GM19023 (cell line): ENCODE results near the gene TECPR1.

ENCODE experiments used
- ATAC-seq: cut with Tn5 transposase; IDR thresholded peaks from one replicate; pipeline ENCODE4 v1.9.1; 2021; ENCODE audit warnings: mild to moderate bottlenecking, moderate library complexity; ENCODE audit not compliant: unreplicated experiment

TECPR1 gene

DNA sequence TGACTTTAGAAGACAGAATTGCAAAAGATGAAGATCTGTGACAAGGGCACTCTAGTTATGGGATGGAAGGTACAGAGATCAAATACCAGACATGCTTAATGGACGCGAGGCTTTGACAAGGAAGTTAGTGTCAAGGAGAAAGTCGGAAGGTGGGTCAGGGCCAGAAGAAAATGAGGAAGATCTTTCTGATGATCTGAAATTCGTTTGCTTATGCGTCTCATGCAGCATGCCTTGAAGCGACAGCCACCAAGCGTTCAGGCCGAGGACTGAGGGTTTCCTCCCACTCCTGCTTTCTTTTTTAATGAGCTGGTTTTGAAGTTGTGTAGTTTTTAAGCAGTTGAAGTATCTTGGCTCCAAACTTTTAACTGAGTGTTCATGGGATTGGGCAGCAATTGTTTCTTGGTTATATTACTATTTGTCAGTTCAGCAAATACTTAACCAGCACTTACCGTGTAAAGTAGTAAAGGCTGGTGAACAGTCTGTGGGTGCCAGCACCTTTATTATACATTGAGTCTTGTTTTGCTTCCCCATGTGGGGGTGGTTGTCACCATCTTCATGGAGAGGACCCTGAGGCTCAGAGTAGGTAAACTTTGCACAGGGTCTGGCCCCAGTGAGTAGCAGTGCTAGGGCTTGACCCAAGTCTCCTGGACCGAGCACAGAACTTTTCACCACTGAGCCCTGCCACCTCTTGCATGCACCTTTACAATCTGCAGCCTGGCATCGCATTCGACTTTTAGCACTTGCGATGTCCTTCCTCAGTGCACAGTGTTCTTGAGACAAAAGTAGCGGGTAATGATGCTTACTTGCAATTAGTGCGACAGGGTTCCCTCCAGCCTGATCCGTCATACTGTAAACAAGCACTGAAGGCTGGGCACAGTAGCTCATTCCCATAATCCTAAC lies 55.1 kb downstream of the TECPR1 start:
- ATAC-seq = no peak

DNA sequence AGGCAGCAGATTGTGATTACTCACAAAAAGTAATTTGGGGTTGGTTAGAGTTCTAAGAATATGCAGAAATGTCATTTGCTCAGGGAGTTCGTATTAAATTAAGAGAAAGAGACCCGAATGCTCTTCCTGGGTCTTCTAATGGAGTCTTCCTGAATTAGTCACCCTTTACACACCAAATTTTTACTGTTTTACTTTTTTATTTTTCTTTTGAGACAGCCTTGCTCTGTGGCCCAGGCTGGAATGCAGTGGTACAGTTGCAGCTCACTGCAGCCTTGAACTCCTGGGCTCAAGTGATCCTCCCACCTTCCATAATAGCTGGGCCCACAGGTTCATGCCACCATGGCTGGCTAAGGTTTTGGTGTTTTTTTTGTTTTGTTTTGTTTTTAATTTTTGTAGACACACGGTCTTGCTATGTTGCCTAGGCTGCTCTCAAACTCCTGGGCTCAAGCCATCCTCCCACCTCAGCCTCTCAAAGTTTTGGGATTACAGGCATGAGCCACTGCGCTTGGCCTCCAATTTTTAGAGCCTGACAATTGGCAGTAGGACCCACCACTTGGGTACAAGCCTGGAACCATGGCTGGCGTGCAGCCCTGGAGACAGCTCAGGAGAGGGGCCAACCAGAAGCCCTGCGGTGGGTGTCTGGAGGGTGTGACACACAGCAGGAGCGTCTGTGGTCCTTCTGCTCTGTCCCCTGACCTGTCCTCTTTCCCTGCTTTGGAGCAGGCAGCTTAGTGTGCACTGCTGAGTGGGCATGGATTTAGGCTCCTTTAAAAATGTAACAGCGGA lies 57.2 kb downstream of the TECPR1 start:
- no peak for ATAC-seq

DNA sequence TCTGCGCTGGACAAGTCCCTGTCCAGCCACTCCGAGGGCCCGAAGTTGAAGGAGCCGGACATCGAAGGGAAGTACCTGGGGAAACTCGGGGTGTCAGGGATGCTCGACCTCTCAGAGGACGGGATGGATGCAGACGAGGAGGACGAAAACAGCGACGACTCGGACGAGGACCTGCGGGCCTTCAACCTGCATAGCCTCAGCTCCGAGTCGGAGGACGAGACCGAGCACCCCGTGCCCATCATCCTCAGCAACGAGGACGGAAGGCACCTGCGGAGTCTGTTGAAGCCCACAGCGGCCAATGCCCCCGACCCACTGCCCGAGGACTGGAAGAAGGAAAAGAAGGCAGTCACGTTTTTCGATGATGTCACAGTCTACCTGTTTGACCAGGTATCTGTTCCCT lies 57.8 kb downstream of the TECPR1 start:
- no peak for ATAC-seq

DNA sequence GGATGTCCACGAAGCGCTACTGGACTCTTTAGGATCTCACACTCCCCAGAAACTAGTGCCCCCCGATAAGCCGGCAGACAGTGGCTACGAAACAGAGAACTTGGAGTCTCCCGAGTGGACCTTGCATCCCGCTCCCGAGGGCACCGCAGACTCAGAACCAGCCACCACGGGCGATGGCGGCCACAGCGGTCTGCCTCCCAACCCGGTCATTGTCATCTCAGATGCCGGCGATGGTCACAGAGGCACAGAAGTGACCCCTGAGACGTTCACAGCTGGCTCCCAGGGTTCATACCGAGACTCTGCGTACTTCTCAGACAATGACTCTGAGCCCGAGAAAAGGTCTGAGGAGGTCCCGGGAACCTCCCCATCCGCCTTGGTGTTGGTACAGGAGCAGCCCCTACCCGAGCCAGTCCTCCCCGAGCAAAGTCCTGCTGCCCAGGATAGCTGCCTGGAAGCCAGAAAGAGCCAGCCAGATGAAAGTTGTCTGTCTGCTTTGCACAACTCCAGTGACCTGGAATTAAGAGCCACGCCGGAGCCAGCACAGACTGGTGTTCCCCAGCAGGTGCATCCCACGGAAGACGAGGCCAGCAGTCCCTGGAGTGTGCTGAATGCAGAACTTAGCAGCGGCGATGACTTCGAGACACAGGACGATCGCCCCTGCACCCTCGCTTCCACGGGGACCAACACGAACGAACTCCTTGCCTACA lies 58.4 kb downstream of the TECPR1 start:
- ATAC-seq = no peak

DNA sequence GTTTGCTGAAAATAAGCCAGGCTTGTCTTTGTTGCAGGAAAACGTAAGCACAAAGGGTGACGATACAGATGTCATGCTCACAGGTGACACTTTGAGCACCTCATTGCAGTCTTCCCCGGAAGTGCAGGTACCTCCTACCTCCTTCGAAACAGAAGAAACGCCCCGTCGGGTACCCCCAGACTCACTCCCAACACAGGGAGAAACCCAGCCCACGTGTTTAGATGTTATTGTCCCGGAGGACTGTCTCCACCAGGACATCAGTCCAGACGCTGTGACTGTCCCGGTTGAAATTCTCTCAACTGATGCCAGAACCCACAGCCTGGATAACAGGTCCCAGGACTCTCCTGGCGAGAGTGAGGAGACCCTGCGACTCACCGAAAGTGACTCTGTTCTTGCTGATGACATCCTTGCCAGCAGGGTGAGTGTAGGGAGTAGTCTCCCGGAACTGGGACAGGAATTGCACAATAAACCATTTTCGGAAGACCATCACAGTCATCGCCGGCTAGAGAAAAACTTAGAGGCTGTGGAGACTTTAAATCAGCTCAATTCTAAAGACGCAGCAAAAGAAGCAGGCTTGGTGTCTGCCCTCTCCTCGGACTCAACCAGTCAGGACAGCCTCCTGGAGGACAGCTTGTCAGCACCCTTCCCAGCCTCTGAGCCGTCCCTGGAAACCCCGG lies 59.1 kb downstream of the TECPR1 start:
- ATAC-seq = no peak

DNA sequence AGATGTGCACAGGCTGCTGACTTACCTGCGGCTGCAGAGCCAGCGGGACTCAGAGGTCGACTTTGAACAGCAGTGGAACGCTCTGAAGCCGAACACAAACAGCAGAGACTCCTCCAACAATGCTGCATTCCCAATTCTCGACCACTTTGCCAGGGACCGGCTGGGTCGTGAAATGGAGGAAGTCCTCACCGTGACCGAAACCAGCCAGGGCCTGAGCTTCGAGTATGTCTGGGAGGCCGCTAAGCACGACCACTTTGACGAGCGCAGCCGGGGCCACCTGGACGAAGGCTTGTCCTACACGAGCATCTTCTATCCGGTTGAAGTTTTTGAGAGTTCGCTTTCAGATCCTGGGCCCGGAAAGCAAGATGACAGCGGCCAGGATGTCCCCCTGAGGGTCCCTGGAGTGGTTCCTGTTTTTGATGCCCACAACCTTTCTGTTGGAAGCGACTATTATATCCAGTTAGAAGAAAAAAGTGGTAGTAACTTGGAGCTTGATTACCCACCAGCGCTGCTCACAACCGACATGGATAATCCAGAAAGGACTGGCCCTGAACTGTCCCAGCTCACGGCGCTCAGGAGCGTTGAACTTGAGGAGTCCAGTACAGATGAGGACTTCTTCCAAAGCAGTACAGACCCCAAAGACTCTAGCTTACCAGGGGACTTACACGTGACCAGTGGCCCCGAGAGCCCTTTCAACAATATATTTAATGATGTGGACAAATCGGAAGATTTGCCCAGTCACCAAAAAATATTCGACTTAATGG lies 60.2 kb downstream of the TECPR1 start:
- no peak for ATAC-seq

DNA sequence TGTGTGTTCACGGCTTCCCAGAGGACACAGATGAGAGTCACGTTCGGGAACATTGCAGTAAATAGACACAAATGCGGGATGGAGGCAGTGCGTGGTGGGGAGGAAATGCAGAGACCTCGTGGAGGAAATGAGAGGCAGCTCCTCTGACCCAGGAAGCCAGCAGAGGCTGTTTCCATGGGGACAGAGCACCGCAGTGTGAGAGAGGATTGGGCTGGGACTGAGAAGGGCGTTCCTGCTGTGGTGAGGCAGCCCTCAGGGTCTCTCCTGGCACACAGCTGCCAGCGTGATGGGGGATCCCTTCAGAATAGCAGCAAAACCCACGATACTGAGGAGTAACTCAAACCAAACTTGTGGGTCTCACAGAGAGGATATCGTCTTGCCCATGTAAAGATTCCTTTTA lies 62.5 kb downstream of the TECPR1 start:
- no peak for ATAC-seq

DNA sequence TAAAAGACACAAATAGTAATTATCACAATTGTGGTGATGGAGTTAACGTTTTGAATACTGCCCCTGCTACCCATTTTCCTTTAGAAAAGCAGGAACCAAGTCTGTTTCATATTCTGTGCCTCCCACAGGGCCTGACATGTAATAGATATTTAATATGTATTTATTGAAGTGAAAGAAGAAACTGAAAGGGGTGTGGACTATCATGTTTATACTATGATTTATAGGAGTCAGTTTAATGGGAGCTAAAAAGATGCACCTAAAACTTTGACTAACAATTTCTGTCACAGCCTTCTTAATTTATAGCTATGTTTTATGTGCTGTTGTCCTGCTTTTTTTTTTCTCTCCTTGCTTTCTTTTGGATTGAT lies 64.9 kb downstream of the TECPR1 start:
- ATAC-seq = no peak

DNA sequence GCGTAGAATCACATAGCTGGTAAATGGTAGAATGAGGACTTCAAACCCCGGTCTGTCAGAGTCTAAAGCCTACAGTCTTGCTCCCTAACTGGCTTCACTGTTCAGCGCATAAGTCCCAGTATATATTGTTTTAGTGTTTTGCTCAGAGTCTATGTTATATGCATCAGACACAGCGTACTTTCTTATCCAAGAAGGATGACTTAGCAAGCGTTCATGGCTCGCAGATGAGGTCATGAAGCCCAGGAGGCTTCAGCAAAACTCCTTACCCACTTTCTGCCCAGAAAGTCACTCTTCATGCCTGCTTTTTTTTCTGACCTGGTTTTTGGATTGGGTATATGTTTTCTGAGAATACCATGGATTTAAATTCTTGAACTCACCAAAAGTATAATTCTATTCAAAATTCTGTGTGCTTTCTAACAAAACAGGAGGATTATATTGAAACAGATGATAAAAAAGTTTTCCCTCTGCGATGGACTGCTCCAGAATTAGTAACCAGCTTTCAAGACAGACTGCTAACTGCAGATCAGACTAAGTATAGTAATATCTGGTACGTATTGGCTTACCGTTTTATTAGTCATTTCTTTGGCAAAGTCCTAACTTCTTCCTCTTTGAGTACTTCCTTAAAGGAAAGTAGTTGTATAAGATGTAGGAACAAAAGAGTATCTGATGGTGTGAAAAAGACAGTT lies 65.4 kb downstream of the TECPR1 start:
- no peak for ATAC-seq

DNA sequence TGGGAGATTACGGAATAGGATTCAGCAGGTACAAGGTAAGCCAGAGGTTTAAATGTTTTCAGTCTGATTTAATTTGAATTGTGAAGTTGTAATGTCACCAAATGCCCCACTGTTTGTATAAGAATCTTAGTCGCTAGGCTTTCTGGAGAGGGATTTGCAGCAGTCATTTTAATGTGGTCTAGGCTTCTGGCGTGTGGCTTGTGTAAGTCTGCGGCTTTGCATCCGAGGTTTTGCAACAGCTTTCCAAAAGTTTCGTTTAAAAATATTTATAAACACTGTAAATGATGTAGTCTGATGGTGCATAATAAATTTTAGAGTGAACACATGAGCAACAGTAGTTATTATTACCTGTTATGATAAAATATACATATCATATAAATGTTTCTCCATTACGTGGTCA lies 66.9 kb downstream of the TECPR1 start:
- ATAC-seq = no peak

DNA sequence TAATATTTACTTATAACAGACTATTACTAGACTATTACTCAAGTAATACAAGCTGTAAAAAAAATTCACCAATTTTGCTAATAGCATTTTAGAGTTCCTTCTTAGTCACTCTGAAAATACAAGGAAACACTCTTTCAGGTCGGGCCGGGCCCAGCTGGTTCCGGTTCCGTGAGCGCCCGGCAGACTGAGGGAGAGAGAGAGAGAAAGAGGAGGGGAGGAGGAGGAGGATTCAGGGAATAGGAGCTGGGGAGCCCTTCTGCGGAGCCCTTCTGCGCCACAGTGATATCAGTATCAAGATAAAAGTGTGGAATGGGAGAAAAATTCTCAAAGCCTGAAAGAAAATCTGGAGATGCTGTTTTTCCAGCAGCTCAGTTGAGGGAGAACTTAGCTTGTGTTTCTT lies 71.3 kb downstream of the TECPR1 start:
- no peak for ATAC-seq

DNA sequence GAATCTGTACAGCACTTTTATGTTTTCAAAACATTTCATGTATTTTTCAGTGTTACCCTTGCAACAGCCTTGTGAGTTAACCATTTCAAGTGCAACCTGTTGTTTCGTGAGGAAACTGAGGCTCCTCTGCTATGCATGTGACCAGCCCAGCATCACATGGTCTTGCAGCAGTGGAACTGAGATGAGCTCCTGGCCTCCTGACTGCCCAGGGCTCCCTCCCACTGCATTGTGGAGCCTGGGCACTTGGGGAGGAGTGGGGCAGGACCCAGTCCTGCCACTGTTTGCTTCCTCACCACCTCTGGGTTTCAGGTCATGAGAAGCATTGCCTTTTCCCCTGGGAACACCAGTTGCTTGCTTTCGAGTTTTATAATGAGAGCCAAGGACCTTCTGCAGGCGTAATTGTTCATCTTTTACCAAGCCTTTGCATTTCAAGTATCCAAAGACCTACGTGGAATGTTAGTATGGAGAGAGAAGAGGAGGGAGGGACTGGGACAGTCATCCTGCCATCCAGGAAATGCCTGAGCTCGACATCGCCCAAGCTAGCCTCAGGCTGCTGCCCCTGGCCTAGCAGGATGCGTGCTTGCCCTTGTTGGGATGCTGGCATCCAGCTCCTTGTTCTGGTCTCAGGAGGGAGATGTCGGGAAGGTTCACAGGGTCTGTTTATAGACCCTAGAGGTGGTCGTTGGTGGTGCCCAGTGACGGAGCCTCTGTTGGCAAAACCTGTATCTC lies 73.1 kb downstream of the TECPR1 start:
- ATAC-seq = no peak

DNA sequence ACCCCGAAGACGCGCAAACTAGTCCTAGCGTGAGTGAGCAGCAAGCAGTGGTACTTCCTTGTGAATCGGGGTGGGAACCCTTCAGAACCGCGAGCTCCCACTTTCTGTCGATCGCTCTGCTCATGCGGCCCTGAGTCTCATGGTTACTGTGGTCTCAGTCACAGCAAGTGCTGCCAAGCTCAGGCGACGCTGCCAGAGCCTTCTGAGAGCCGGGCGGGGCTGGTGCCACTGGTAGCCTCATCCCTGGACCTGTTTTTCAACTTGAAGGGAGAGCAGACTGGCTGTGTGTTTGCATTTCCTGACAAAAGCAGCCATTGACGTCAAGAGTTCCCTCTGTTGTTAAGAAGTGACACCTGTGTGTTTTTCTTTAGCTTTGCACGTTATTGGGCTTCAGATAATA lies 73.7 kb downstream of the TECPR1 start:
- no peak for ATAC-seq

DNA sequence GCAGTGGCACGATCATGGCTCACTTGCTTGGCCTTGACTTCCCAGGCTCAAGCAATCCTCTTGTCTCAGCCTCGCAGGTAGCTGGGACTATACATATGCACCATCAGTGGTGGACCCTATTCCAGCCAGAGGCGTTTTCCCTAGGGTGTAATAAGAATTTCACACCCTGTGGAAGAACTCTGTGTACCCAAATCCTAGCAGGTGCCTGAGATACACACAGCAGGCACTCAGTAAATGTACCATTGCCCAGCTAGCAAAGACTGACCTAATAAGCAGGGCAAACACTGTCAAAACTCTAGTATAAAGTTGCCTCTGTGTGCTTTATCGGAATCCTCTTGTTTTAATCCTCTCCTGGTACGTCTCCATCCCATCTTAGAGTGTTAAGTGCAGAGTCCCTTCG lies 74.5 kb downstream of the TECPR1 start:
- no peak for ATAC-seq

DNA sequence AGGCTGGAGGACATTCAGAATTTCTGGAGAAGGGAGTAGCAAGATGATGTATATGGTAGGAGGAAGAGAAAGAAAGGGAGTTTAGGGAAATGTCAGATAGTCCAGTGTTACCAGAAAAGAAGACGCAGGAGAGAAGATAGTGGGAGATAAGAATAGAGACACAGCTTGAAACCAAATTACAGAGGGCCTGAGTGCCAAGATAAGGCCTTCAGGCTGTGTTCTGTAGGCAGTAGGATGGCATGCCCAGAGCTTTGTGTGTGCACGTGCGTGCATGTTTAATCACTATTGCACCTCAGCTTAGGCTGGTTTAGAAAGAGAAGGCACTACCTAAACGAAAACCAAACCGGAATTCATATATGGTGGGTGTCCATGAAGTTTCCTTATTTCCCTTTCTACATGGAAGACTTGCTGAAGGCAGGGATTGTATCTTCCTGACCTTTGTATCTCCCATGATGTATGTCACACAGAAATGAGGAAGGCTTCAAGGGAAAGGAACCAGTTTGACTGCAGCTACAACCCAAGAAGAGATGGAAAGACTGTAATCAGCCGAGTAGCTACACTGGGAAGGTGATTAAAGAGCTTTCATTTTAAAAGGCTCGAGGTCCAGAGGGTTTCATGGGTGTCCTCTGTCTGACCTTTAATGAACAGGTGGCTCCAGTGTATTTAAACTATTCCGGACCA lies 76.6 kb downstream of the TECPR1 start:
- no peak for ATAC-seq

DNA sequence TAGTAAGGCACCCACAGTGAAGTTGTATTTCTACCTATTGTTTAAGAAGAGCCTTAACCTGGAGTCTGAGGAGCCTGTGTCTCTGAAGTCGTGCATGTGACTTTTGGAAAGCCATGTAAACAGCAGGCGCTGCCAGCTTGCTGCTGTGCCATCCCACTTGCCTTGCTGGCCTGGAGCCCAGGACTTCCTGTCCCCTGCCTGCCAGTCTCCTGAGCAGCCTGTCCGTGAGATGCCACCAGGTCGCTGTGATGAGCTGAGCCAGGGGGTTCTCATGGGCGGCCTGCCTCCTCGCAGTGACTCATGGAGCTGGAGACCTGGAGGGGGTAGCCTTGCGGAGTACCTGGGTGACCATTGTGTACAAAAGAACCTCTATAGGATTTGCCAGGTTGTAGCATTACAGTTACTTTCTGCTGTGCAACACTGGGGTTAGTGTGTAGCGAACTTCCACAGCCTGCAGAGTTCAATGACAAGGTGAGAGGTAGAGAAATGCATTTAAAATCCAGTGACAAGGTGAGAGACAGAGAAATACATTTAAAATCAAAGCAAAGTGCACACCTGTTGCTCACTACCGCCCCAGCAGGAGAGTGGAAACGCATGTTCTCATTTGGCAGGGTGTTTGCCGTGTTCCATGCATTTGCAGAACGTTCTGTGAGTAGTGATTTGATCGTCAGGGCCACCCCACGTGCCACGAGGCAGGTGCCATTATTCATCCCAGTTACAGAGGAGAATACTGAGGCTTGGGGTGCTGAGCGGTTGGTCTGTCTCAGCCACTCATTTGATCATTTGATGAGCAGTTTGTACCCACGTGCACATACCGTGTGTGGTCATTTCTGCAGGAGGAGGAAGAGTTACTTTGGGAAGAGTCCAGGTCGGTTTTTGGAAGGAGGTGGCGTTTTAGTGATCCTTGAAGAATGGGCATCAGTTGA lies 77.4 kb downstream of the TECPR1 start:
- ATAC-seq = no peak

DNA sequence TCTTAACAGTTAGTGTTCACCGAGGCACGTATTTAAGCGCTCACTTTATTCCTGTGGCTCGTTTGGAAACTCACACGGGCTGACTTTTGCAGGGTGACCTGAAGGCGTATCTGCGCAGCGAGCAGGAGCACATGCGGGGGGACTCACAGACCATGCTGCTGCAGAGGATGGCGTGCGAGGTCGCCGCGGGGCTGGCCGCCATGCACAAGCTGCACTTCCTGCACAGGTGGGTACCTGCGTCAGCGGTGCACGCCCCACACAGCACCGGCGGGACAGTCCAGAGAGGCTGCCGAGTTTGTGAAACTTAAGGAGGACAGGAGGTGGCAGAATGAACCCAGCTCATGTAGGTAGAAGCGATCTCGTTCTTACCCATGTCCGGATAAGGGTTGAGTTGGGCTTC lies 80.6 kb downstream of the TECPR1 start:
- no peak for ATAC-seq
